Upper lobe of left lung (tissue), 6 donors: ENCODE results near the gene SLC7A10. TPM values are rescaled to one million over a fixed set of nuclear protein-coding genes. Genes with fewer than 3 reads are reported as not detected.

Experiments used
- ATAC-seq, 2 donors: fragments of 200-7000 bp; cut with Tn5 transposase; one replicate each; pipeline ENCODE4 v1.9.1; 2022; ENCODE audit warnings: mild to moderate bottlenecking in 2 of 2, moderate library complexity in 2 of 2; ENCODE audit not compliant: low FRiP score in 2 of 2
- DNase-seq, 2 donors: peaks; one replicate each; pipeline ENCODE4 v3.0.0-alpha.2; 2019 to 2020
- H3K27ac ChIP-seq, 4 donors: fragments of 200-600 bp; sonication (generic); one replicate each; pipeline ENCODE4 v1.5.1; 2016 to 2019
- H3K27me3 ChIP-seq, 4 donors: fragments of 200-600 bp; sonication (generic); one replicate each; pipeline ENCODE4 v1.5.1; 2017 to 2019
- H3K36me3 ChIP-seq, 4 donors: fragments of 200-600 bp; sonication (generic); one replicate each; pipeline ENCODE4 v1.5.1; 2016 to 2019
- H3K4me1 ChIP-seq, 4 donors: fragments of 200-600 bp; sonication (generic); one replicate each; pipeline ENCODE4 v1.5.1; 2018 to 2019
- H3K4me3 ChIP-seq, 4 donors: fragments of 200-600 bp; sonication (generic); one replicate each; pipeline ENCODE4 v1.5.1; 2017 to 2019; ENCODE audit warnings: mild to moderate bottlenecking in 2 of 4, moderate library complexity in 1 of 4
- H3K9me3 ChIP-seq, 4 donors: fragments of 200-600 bp; sonication (generic); one replicate each; pipeline ENCODE4 v1.5.1; 2018 to 2019
- CTCF ChIP-seq, 6 experiments: fragments of 450-650 bp in 4 of 6; fragments of 200-600 bp in 2 of 6; sonication (generic) in 2 of 6; IDR thresholded peaks; one replicate each; pipeline ENCODE4 v1.5.1; 2016 to 2019; ENCODE audit warnings: antibody characterized with exemption in 6 of 6
- EP300 ChIP-seq, 4 donors: sonication (generic); formaldehyde crosslinking; IDR thresholded peaks; one replicate each; pipeline ENCODE4 v1.5.1; 2017; ENCODE audit warnings: antibody characterized with exemption in 4 of 4, control low read depth in 2 of 4
- POLR2A ChIP-seq, 4 donors: fragments of 450-650 bp; IDR thresholded peaks; one replicate each; pipeline ENCODE4 v1.5.1; 2016 to 2017; ENCODE audit warnings: antibody characterized with exemption in 4 of 4, mild to moderate bottlenecking in 2 of 4
- POLR2AphosphoS5 ChIP-seq, 2 donors: sonication (generic); formaldehyde crosslinking; IDR thresholded peaks; one replicate each; pipeline ENCODE4 v1.5.1; 2017; ENCODE audit warnings: antibody characterized with exemption in 2 of 2
- WGBS, 2 donors: methylation state at CpG; one replicate each; pipeline ENCODE4 v1.1.5; 2017 to 2018; 5-methylcytosine and 5-hydroxymethylcytosine counted together
- total RNA-seq, 6 donors: library from RNA; depleted of rRNA in 4 of 6; stranded (reverse); fragments of >200 nt in 4 of 6; gene quantifications; one replicate each; pipeline versions ENCODE4 v1.1.0 to v1.2.1, GENCODE V29; 2016 to 2021
- donor health status: DM: no; HTN: no; CAD: no; lungs with moderate emphysema.
- donor health status: DM: no; HTN: yes; CAD: no; lungs with severe emphysema.

SLC7A10 gene
- total RNA-seq, 6 donors from 2014 or later, result 0.29 to 2.1 (median 0.47) TPM; not detected in 2

GRCh38 chr19:33207903-33208302 is 17.7 kb downstream of the SLC7A10 start:
- H3K27me3 ChIP-seq, result no peaks in the 10 kb centered on the region
- ATAC-seq, result no peak
- H3K4me1 ChIP-seq, result no peaks in the 10 kb centered on the region
- no peak overlapping the region for H3K27ac ChIP-seq
- 90% methylated on average over 9 of the region's 9 CpGs; no CpG with 5 or more reads in 1 of the 2 donors for WGBS, 2 donors
- H3K4me3 ChIP-seq, result no peak overlapping the region
- H3K36me3 ChIP-seq, result peaks cover 0 to 18% (median 9%) of the 10 kb centered on the region in 4 donors
- H3K9me3 ChIP-seq, result no peaks in the 10 kb centered on the region
- TF ChIP-seq CTCF (IDR thresholded peaks at IDR 0.05), result no peak
- no peak for TF ChIP-seq POLR2AphosphoS5 (IDR thresholded peaks at IDR 0.05)
- no peak for TF ChIP-seq EP300 (IDR thresholded peaks at IDR 0.05)
- no peak for TF ChIP-seq POLR2A (IDR thresholded peaks at IDR 0.05)
- DNase-seq, result no peak

- Histone ChIP-seq H3K27me3 (no peaks in the 10 kb centered on the region), H3K4me3 (no peak overlapping the region), H3K4me1 (no peaks in the 10 kb centered on the region), H3K36me3 (peaks cover 0 to 20% (median 9%) of the 10 kb centered on the region in 4 donors), H3K27ac (no peak overlapping the region), H3K9me3 (no peaks in the 10 kb centered on the region)
- DNase-seq (peak in 1 of 2 donors; percentile 79), ATAC-seq (no peak)
- no peak for TF ChIP-seq CTCF (IDR thresholded peaks at IDR 0.05)
- WGBS, 2 donors, result 94 to 98% methylated on average over 8 to 36 of the region's 38 CpGs
These were observed 18.5 kb downstream of the SLC7A10 start for GRCh38 chr19:33207040-33207620.

- Histone ChIP-seq H3K9me3 (no peaks in the 10 kb centered on the region), H3K27ac (no peak overlapping the region), H3K36me3 (peaks cover 0 to 20% (median 9%) of the 10 kb centered on the region in 4 donors), H3K27me3 (no peaks in the 10 kb centered on the region), H3K4me3 (no peak overlapping the region), H3K4me1 (no peaks in the 10 kb centered on the region)
- 95 to 100% methylated on average over 12 to 23 of the region's 38 CpGs for WGBS, 2 donors
- TF ChIP-seq POLR2AphosphoS5 (IDR thresholded peaks at IDR 0.05) (no peak), CTCF (IDR thresholded peaks at IDR 0.05) (no peak), POLR2A (IDR thresholded peaks at IDR 0.05) (no peak), EP300 (IDR thresholded peaks at IDR 0.05) (no peak)
- ATAC-seq (no peak), DNase-seq (peak in 1 of 2 donors; percentile 56)
These were observed 19.2 kb downstream of the SLC7A10 start for GRCh38 chr19:33206261-33207039.

DNA sequence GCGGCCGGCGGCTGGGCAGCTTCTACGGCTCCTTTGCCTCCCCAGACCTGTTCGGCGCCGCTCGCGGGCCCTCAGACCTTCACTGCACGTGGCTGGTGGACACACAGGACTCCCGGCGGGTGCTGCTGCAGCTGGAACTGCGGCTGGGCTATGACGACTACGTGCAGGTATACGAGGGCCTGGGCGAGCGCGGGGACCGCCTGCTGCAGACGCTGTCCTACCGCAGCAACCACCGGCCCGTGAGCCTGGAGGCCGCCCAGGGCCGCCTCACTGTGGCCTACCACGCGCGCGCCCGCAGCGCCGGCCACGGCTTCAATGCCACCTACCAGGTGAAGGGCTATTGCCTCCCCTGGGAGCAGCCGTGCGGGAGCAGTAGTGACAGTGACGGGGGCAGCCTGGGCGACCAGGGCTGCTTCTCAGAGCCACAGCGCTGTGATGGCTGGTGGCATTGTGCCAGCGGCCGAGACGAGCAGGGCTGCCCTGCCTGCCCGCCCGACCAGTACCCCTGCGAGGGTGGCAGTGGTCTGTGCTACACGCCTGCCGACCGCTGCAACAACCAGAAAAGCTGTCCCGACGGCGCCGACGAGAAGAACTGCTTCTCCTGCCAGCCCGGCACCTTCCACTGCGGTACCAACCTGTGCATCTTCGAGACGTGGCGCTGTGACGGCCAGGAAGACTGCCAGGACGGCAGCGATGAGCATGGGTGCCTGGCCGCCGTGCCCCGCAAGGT is 20.0 kb downstream of the SLC7A10 start:
- Histone ChIP-seq H3K9me3 (no peaks in the 10 kb centered on the region), H3K4me3 (no peak overlapping the region), H3K27me3 (no peaks in the 10 kb centered on the region), H3K36me3 (peaks cover 0 to 20% (median 9%) of the 10 kb centered on the region in 4 donors), H3K4me1 (no peaks in the 10 kb centered on the region), H3K27ac (no peak overlapping the region)
- TF ChIP-seq CTCF (IDR thresholded peaks at IDR 0.05) (no peak), POLR2A (IDR thresholded peaks at IDR 0.05) (no peak), EP300 (IDR thresholded peaks at IDR 0.05) (no peak), POLR2AphosphoS5 (IDR thresholded peaks at IDR 0.05) (no peak)
- peak in 1 of 2 donors; percentile 85 for DNase-seq
- ATAC-seq, result no peak
- 80 to 94% methylated on average over 1 to 55 of the region's 64 CpGs for WGBS, 2 donors
